ENCODE results near the gene MAP2K3. TPM values are rescaled to one million over a fixed set of nuclear protein-coding genes. Genes with fewer than 3 reads are reported as not detected.

Gene MAP2K3
- total and polyA plus RNA-seq, 2 donors (not counting 3 experiments of a cell fraction or from before 2014, with no cell fraction given), result 15.3 to 36.3 TPM

DNA sequence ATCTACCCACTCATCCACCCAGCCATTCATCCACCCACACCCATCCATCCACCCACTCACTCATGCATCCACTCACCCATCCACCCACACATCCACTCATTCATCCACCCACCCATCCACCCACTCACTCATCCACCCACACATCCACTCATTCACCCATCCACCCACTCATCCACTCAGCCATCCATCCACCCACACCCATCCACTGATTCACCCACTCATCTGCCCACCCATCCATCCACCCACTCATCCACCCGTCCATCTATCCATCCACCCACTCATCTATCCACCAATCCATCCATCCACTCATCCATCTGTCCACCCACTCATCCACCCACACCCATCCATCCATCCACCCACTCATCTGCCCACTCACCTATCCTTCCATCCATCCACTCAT is 48.6 kb upstream of the MAP2K3 start:
- no peaks in the 10 kb centered on the region for H3K36me3 ChIP-seq (ENCODE audit: control insufficient read depth in 2 of 2, extremely low read depth in 1 of 2, insufficient read depth in 2 of 2, low read length in 2 of 2)
- no peaks in the 10 kb centered on the region for H3K79me2 ChIP-seq (ENCODE audit: control insufficient read depth, insufficient read depth, low read length)
- H3K27ac ChIP-seq (ENCODE audit: insufficient read depth, low read depth, low read length), result no peak overlapping the region
- CTCF ChIA-PET, result no interaction called here
- FAIRE-seq, result no peak
- no peak overlapping the region for H3K9ac ChIP-seq (replicated peaks; ENCODE audit: extremely low read depth, insufficient read depth, low read length)
- dilution Hi-C loops (cut with MboI; ENCODE audit: extremely low pct_ligation_motif_present, low sequenced_read_pairs), result no loop called here
- intact Hi-C loops (cut with micrococcal nuclease), result no loop called here
- no peaks in the 10 kb centered on the region for H3K9me3 ChIP-seq (replicated peaks; ENCODE audit: control insufficient read depth, insufficient read depth, low read length)
- no peaks in the 10 kb centered on the region for H3K9me1 ChIP-seq (replicated peaks; ENCODE audit: control insufficient read depth, extremely low read depth, insufficient read depth, low read length)
- H2AFZ ChIP-seq (ENCODE audit: low read depth, low read length), result no peak overlapping the region
- no TSS peak for BruUV-seq (replicated peaks)
- POLR2A ChIA-PET, result no interaction called here
- H3K4me1 ChIP-seq (ENCODE audit: control insufficient read depth, extremely low read depth, insufficient read depth, low read length), result no peaks in the 10 kb centered on the region
- H3K4me2 ChIP-seq (ENCODE audit: insufficient read depth, low read length), result no peak overlapping the region
- H3K4me3 ChIP-seq (replicated peaks in 1 of 3; ENCODE audit: insufficient read depth in 1 of 3, low read depth in 1 of 3, low read length in 3 of 3), result no peak overlapping the region
- H4K20me1 ChIP-seq (replicated peaks; ENCODE audit: control insufficient read depth, extremely low read depth, insufficient read depth, low read length), result no peaks in the 10 kb centered on the region
- peaks cover 0 to 3% of the 10 kb centered on the region in 2 experiments for H3K27me3 ChIP-seq (ENCODE audit: control insufficient read depth in 2 of 2, insufficient read depth in 2 of 2, low read length in 2 of 2)
- TF ChIP-seq, protein P1, sequence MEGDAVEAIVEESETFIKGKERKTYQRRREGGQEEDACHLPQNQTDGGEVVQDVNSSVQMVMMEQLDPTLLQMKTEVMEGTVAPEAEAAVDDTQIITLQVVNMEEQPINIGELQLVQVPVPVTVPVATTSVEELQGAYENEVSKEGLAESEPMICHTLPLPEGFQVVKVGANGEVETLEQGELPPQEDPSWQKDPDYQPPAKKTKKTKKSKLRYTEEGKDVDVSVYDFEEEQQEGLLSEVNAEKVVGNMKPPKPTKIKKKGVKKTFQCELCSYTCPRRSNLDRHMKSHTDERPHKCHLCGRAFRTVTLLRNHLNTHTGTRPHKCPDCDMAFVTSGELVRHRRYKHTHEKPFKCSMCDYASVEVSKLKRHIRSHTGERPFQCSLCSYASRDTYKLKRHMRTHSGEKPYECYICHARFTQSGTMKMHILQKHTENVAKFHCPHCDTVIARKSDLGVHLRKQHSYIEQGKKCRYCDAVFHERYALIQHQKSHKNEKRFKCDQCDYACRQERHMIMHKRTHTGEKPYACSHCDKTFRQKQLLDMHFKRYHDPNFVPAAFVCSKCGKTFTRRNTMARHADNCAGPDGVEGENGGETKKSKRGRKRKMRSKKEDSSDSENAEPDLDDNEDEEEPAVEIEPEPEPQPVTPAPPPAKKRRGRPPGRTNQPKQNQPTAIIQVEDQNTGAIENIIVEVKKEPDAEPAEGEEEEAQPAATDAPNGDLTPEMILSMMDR (IDR thresholded peaks at IDR 0.05; ENCODE audit: extremely low read depth in 1 of 2, insufficient read depth in 1 of 2, low read depth in 1 of 2, low read length in 2 of 2), result no peak
- TF ChIP-seq POLR2A (IDR thresholded peaks at IDR 0.05; ENCODE audit: low read depth, low read length) (no peak), JUN (IDR thresholded peaks at IDR 0.05; ENCODE audit: borderline replicate concordance, insufficient read depth, insufficient read length, low read depth) (no peak), POLR2AphosphoS5 (IDR thresholded peaks at IDR 0.05; ENCODE audit: insufficient read depth, low read depth, low read length) (no peak), FOS (IDR thresholded peaks at IDR 0.05; ENCODE audit: borderline replicate concordance, insufficient read depth, low read length) (no peak), MYC (IDR thresholded peaks at IDR 0.05; ENCODE audit: low read depth, low read length) (no peak), EZH2 (IDR thresholded peaks at IDR 0.05; ENCODE audit: borderline replicate concordance, low read depth, low read length, severe bottlenecking) (no peak), GATA2 (IDR thresholded peaks at IDR 0.05; ENCODE audit: insufficient read depth, insufficient read length, low read depth, low read length) (no peak)
- TF ChIP-seq, protein P2, sequence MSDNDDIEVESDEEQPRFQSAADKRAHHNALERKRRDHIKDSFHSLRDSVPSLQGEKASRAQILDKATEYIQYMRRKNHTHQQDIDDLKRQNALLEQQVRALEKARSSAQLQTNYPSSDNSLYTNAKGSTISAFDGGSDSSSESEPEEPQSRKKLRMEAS (IDR thresholded peaks at IDR 0.05; ENCODE audit: insufficient read depth, insufficient read length), result no peak
- no peak for DNase-seq (ENCODE audit: low read depth, low spot score)

Data from endothelial cell of umbilical vein (primary cell).